ENCODE data around the gene CTRL.
A peak's percentile ranks its signal among the peaks of the same experiment; 100 is the strongest.
"Not testable (repeated sequence)": the region's sequence is repeated elsewhere in the genome, so short reads cannot be mapped to it uniquely, and the experiment has no call there.

Gene CTRL

GRCh38 chr16:67931712-67932461 is at the start of gene CTRL:
Gene CTRL (minus strand): TSS chr16:67931862. CDS start chr16:67931852, 10 bp downstream.
- DNase-seq (ENCODE audit: low read depth) = no peak

DNA sequence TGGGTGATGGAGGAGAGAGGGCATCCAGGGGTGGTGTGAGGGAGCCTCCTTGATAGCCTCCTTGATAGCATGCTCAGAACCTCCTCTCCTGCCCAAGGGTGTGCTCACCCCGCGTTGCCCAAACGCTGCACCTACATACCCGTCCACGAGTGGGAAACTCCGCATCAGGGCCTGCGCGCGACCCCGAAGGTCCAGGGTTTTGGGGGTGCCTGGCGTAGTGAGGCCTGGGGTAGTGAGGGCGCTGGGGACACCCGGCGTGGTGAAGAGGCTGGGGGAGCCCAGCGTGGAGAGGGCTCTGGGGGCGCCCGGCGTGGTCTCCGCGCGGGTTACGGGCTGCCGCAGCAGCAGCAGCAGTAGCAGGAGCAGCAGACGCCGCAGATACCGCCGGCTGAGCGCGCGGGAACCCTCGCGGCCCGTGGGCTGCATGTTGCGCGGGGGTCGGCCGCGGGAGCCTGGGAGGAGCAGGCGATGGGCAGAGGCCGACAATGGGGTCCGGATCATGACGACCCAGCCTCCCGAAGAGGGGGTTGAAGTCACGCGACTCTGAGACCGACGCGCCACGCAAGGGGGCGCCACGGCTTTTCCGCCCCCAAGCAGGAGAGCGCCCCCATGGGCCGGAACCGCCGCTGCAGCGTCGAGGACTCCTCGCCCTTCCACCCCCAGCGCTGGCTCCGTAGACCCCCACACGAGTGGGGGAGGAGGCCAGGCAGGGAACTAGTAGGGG is 48.5 kb upstream of the CTRL start, which contains the start of gene DPEP3:
Gene DPEP3 (minus strand): TSS at position 545 of the 724 bp plus-strand sequence. CDS start 119 bp downstream, at position 426.
- DNase-seq (ENCODE audit: low read depth) = no peak

DNA sequence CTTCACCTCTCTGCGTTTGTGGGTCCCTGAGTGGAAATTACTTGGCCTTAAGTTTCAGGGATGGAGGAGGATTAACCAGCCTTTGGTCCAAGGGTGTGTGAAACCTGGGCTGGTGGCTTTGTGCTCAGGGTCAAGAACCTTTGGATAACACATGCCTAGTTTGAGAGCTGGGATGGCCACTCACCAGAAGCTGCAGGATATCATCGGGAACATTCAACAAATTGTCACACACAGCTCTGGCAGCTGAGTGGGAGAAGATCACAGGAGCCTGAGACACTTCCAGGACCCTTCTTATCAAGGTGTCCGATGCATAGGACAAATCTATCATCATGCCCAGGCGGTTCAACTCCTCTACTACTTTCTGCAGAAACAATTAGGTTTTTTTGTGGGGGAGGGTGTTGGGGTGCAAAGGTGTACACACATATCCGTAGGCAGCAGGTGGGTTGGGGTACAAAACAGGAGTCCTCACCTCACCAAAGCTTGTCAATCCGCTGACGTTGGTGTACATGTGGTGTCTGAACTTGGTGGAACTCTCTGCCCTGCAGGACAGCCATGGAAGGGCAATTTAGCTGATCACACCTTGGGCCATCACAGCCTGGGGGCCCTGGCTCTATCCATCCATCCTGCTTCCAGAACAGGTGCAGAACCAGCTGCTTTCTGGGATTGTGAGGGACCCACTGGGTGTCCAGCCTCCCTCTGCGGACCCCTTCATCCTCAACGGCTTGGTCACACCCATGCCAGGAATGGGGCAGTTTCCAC is 46.0 kb upstream of the CTRL start:
- no peak for DNase-seq (ENCODE audit: low read depth)

- no peak for DNase-seq (ENCODE audit: low read depth)
These were observed 45.3 kb upstream of the CTRL start for GRCh38 chr16:67977005-67977404.

- no peak for DNase-seq (ENCODE audit: low read depth)
These were observed 44.5 kb upstream of the CTRL start for GRCh38 chr16:67976205-67976604.

- no peak for DNase-seq (ENCODE audit: low read depth)
These were observed 43.9 kb upstream of the CTRL start for GRCh38 chr16:67975321-67976105.

GRCh38 chr16:67972285-67972684 is 40.6 kb upstream of the CTRL start:
- DNase-seq (ENCODE audit: low read depth) = not testable (repeated sequence)

DNA sequence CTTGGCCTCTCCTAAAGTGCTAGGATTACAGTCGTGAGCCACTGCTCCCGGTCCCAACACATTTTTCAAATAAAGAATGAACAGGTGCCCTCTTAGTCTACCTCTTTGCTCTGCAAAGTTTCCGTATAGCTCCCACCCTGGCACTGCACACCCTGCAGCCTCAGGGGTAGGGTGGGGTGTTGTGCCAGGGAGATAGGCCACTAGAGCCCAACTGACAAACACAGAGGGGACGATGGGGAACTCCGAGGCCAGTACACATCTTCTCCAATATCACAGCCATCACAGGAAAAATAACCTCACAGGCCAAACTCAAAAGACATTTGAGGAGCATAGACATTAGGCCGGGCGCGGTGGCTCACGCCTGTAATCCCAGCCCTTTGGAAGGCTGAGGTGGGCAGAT is 39.4 kb upstream of the CTRL start:
- DNase-seq (ENCODE audit: low read depth) = no peak

DNA sequence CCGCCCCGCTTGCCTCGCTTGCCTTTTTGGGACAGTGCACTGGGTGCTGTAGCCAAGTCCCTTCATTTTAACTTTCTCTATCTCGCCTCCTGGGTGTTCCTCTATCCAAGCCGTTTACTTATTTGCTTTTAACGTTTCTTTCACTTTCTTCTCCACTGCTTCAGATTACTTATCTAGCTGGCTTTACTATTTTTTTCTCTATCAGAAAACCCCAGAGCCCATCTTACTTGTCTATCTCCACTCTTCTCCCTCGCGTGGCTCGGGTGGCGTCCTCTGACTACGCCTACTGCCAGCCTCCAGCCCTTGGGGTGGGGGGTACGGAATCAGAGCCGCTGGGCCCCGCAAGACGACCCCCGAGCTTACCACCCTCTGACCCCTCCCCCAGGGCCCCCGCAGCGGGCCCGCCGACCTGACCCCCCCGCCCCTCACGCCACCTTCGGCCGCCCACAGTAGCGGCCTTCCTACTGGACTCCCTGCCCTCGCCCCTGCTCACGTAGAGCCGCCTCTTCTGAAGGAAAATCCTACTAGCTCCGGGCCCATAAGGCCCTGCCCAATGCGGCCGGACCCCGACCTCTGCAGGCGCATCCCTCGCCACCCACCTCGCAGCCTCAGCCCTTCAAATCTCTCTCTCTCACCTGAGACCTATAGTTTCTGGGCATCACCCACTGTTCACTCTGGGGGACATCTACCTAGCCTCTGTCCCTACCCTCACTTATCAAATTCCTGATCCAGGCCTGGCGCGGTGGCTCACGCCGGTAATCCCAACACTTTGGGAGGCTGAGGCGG is 37.8 kb upstream of the CTRL start:
- no peak for DNase-seq (ENCODE audit: low read depth)

DNA sequence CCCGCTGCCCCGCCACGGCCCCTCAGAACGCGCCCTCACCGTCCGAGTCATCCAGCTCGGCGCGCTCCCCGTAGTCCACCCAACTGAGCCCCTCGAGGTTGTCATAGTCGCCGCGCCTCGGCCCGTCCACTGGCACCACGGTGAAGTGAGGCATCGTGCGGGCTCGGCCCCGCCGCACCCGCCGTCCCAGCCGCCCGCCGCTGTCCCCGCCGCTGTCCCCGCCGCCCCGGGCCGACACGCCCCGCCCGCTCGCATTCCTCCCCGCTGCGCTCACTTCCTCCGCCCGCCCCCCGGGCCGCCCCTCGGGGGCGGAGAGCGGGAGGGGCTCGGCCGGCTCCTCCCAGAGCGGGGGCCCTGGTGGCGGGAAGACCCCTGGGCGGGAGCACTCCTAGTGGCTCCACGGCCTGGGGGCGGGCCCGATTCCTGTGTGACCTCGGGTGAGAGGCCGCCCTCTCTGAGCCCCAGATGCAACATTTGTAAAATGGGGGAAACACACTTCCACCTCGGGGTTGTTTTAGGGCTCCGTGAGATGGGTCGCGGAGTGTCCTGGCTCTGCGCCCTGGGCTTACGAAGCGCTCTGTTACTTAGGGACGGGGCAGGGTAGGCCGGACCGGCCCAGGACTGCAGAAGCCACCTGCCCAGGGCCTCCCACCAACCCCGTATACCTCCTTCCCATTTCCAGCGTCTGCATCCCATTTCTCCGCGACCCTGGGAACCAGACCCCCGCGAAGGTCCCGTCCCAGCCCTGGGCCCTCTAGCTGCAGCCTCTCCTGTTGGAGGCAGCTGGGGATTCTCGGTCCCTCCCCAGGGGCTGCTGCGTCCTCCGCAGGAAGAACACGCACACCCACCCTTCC is 37.0 kb upstream of the CTRL start, which contains the start of gene SLC12A4:
Gene SLC12A4 (minus strand): TSS at position 238 of the 854 bp plus-strand sequence. CDS start 84 bp downstream, at position 154.
- DNase-seq (ENCODE audit: low read depth) = peak; percentile 89

DNA sequence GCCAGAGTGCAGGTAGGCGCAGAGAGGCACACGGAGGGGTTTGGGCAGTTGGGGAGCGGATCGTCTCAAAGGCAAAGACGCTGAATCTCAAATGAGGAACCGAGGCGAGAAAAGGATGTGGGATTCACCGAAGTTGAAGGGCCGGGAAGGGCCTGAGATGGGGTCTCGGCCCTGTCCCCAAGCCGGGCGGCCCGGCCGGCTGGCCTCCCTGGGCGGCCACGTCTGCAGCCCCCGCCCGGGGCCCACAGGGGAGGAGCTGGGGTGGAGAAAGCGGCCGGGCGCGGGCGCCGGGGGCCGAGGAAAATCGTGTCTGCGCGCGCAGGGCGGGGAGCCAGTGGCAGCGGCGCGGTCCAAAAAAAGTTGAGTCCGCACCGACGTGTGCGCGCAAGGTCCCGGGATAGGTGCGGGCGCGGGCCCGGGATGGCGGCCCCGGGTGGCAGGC is 36.3 kb upstream of the CTRL start:
- DNase-seq (ENCODE audit: low read depth) = no peak

DNA sequence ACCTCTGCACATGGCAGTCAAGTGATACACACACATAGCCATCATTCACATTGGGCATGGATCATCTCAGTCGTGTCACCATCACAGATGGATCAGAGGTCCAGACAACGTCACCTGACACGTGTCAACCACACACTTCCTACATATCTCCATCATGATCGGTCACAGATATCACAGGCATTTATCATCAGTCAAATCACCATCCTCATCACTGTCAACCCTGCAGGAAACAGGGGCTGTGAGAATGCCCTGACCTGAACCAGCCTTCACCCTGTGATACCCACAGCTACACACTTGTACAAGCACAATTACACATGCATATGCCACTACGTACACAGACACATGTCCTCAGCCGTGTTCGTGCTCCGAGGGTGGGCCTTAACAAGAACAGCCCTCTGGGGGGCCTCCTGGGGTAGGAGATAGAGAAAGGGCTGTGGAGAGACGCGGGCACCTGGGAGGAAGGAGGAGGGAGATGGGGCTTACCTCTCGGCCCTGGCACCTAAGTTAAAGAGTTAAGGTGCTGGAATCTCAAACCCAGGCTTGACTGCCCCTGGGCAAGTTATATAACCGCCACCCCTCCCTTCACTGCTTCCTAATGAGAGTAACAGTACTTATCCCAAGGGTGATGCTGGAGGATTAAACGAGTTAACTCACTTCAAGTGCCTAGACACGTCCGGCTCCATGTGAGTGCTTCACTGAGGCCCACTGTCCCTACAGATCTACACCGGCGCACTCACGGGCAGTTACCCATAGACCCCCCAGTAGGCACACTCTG is 35.7 kb upstream of the CTRL start:
- peak; percentile 9 for DNase-seq (ENCODE audit: low read depth)

DNA sequence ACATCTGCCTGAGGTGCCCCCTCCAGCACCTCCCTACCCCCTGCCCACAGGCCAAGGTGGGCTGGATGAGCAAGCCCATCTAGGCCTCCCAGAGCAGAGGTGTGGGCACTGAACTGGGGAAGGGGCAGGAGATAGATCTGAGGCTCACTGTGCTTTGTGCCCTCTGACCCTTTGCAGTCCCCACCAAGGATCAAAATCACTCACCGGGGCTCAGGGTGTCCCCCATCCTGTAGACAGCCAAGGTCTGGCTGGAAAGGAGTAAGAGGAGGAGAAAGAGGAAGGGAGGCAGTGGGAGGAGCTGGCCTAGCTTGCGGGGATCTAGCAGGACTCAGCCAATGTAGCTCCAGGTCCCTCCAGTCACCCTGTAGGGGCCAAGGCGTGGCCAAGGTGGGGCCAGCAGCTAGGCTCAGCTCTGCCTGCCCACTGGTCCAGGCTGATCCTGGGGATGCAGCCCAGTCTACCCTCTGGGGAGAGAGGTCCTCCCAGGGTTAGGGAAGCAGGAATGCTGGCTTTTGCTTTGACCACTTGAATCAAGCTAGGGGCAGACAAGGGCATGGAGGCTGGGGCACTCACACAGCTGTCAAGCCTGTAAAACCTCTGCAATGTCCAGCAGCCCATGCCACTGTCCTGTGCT is 35.0 kb upstream of the CTRL start:
- no peak for DNase-seq (ENCODE audit: low read depth)

GRCh38 chr16:67965668-67966548 is 34.2 kb upstream of the CTRL start:
- no peak for DNase-seq (ENCODE audit: low read depth)

DNA sequence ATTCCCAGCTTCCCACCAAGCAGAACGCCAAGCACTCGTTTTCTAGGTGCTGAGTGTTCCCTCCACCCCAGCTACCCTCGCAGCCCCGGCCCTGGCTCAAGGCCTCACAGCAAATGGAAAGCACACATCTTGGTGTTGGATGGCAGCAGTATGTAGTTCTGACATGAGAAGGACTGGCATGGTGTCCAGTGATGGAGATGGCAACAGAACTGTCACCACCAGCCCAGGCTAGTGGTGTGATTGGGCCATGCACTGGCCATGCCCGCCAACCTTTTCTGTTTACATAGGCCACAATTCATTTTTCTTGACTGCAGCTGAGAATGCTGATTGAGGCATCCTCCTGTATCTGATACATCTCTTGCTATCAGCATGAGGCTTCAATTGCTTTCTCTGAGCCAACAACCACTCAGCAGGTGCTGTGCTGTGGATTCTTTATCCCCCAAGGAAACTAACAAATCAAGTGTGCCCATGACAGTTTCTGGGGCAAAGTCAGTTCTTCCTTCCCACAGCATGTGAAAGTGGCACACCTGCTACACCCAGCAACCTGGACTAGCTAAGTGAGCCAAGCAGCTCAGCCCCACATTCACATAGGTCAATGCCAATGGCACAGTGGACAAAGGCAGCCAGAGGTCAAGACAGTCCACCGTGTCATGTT is 32.9 kb upstream of the CTRL start:
- DNase-seq (ENCODE audit: low read depth) = no peak

DNA sequence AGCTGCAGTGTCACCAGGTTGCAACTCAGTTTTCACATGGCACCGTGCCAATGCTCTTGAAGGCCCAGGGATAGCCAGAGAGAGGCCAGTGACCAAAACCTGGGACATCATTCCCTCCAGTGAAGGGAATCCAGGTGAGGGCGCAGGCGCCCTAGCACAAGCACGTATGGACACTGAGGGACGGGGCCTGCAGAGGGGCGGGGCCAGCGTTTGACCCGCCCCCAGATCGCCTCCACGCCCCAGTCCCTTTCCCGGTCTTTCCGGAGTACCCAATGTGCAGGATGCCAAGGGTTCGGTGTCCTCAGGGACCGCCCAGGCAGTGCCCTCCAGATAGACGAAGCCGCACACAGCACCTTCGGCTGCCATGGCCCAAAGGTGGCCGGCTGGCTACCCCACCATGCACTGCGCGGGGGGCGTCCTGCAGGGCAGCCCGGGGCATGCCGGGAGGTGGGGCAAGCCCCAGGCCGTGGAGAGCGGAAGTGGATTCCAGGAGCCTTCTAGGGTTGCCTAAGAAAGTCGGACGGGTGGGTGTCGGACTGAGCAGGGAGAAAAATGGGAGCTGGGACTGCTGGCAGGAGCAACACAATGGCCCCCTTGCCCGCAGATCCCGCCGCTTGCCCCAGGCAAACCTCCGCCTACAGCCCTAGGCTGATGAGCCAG is 32.1 kb upstream of the CTRL start:
- no peak for DNase-seq (ENCODE audit: low read depth)

- no peak for DNase-seq (ENCODE audit: low read depth)
These were observed 31.6 kb upstream of the CTRL start for GRCh38 chr16:67963292-67963661.

Data from activated T-cell treated with anti-CD3 and anti-CD28 coated beads for 24 hours (primary cell).